Right ventricle myocardium superior (tissue), 1 donor: ENCODE measurements around the gene ACTRT3. TPM values are rescaled to one million over a fixed set of nuclear protein-coding genes. Genes with fewer than 3 reads are reported as not detected.

ENCODE experiments used
- ATAC-seq: fragments of 200-7000 bp; cut with Tn5 transposase; one replicate; pipeline ENCODE4 v1.9.1; 2020; ENCODE audit warnings: mild to moderate bottlenecking; ENCODE audit not compliant: poor library complexity
- DNase-seq: peaks from one replicate; pipeline ENCODE4 v3.0.0-alpha.2; 2020
- intact Hi-C: fragments of 100-400 bp; cut with DNase I; formaldehyde crosslinking; loops from one replicate; pipeline ENCODE4 v1.11.2; 2022
- total RNA-seq: library from RNA; stranded (reverse); fragmentation: NEBNext Ultra II Directional; extraction: Animal tissue kit (Norgen Biotek cat#: 25700); gene quantifications from one replicate; pipeline ENCODE4 v1.2.1, GENCODE V29; 2021
- donor health status: DM: no; HTN: yes; CAD: no; lungs with severe emphysema.

Gene ACTRT3
- total RNA-seq, 1 donor from 2014 or later, result 0.59 TPM

- ATAC-seq, result no peak
- DNase-seq, result no peak
- intact Hi-C loops, result loop anchor here (10.0 kb wide), 1 partner anchor 187 kb away; the partner anchor contains the start of gene SEC62
Measured at GRCh38 chr3:169777822-169778221, 8.5 kb upstream of the ACTRT3 start.

GRCh38 chr3:169774186-169774585, 4.8 kb upstream of the ACTRT3 start:
- ATAC-seq, result no peak
- no peak for DNase-seq
- intact Hi-C loops, result loop anchor here (10.0 kb wide), 1 partner anchor 191 kb away; the partner anchor contains the start of gene SEC62

- ATAC-seq (peak; percentile 94), DNase-seq (peak; percentile 95)
- intact Hi-C loops, result loop anchor here (10.0 kb wide), 1 partner anchor 192 kb away; the partner anchor contains the start of gene SEC62
Measured at GRCh38 chr3:169772897-169773816, 3.8 kb upstream of the ACTRT3 start, which contains the start of gene MYNN. TSS of gene MYNN (plus strand) at chr3:169773396. CDS start at chr3:169774296, 900 bp downstream.

- intact Hi-C loops, result loop anchor here (10.0 kb wide), 1 partner anchor 192 kb away; the partner anchor contains the start of gene SEC62
- DNase-seq (peak; percentile 78), ATAC-seq (peak; percentile 81)
Measured at GRCh38 chr3:169772305-169772896, 3.0 kb upstream of the ACTRT3 start.

- ATAC-seq (peak; percentile 59), DNase-seq (peak; percentile 62)
- intact Hi-C loops, result loop anchor here (10.0 kb wide), 1 partner anchor 193 kb away; the partner anchor contains the start of gene SEC62
Measured at GRCh38 chr3:169771497-169772304, 2.3 kb upstream of the ACTRT3 start.

GRCh38 chr3:169764882-169765612, 4.3 kb downstream of the ACTRT3 start, which contains the start of gene TERC:
TSS of gene TERC (minus strand) at chr3:169765060.
- intact Hi-C loops, result no loop called here
- ATAC-seq, result peak; percentile 96
- DNase-seq, result peak; percentile 95

- peak; percentile 72 for ATAC-seq
Measured at GRCh38 chr3:169764312-169764881, 5.0 kb downstream of the ACTRT3 start.

GRCh38 chr3:169760479-169760878, 8.9 kb downstream of the ACTRT3 start:
- DNase-seq (no peak), ATAC-seq (no peak)
- intact Hi-C loops, result no loop called here

More at GRCh38 chr3:169764312-169764881, 5.0 kb downstream of the ACTRT3 start:
- intact Hi-C loops, result no loop called here
- peak; percentile 77 for DNase-seq

GRCh38 chr3:169759256-169759655, 10.1 kb downstream of the ACTRT3 start:
- intact Hi-C loops, result no loop called here
- DNase-seq (no peak), ATAC-seq (no peak)

- DNase-seq (no peak), ATAC-seq (no peak)
- intact Hi-C loops, result no loop called here
Measured at GRCh38 chr3:169758359-169758994, 10.9 kb downstream of the ACTRT3 start.

- DNase-seq (no peak), ATAC-seq (no peak)
- intact Hi-C loops, result no loop called here
Measured at GRCh38 chr3:169755488-169755887, 13.9 kb downstream of the ACTRT3 start.

GRCh38 chr3:169754711-169755110, 14.7 kb downstream of the ACTRT3 start:
- no peak for ATAC-seq
- no peak for DNase-seq
- intact Hi-C loops, result no loop called here

- ATAC-seq (no peak), DNase-seq (no peak)
- intact Hi-C loops, result no loop called here
Measured at GRCh38 chr3:169751875-169752274, 17.5 kb downstream of the ACTRT3 start.

GRCh38 chr3:169750665-169751064, 18.7 kb downstream of the ACTRT3 start:
- DNase-seq, result no peak
- no peak for ATAC-seq
- intact Hi-C loops, result no loop called here

- DNase-seq (no peak), ATAC-seq (no peak)
- intact Hi-C loops, result loop anchor here (5.0 to 10.0 kb wide), 3 partner anchors 61 to 704 kb away; no protein-coding TSS in a partner anchor
Measured at GRCh38 chr3:169748670-169749069, 20.7 kb downstream of the ACTRT3 start.

- DNase-seq, result no peak
- no peak for ATAC-seq
- intact Hi-C loops, result loop anchor here (5.0 to 10.0 kb wide), 3 partner anchors 60 to 702 kb away; no protein-coding TSS in a partner anchor
Measured at GRCh38 chr3:169746924-169747323, 22.4 kb downstream of the ACTRT3 start.
